Liver (tissue), 3 donors: Measurements from ENCODE around the gene SLX4IP.

Source experiments
- CTCF ChIP-seq: fragments of 150-350 bp; IDR thresholded peaks from 2 replicates; pipeline ENCODE4 v1.5.1; 2017; ENCODE audit warnings: improper control_type of control experiment, low read depth, low read length; ENCODE audit not compliant: missing input control
- EGR1 ChIP-seq, 2 donors: IDR thresholded peaks; 2 replicates each; pipeline ENCODE4 v1.6.1; 2016 to 2018; ENCODE audit warnings: antibody characterized with exemption in 2 of 2, low read depth in 2 of 2
- JUND ChIP-seq, 2 donors: IDR thresholded peaks; 2 replicates each; pipeline ENCODE4 v1.6.1; 2016; ENCODE audit warnings: antibody characterized with exemption in 2 of 2
- RAD21 ChIP-seq, 2 donors: IDR thresholded peaks; 2 replicates each; pipeline ENCODE4 v1.6.1; 2016; ENCODE audit warnings: antibody characterized with exemption in 2 of 2, mild to moderate bottlenecking in 2 of 2
- REST ChIP-seq: IDR thresholded peaks from 2 replicates; pipeline ENCODE4 v1.6.1; 2016; ENCODE audit warnings: antibody characterized with exemption, mild to moderate bottlenecking
- SP1 ChIP-seq: IDR thresholded peaks from 2 replicates; pipeline ENCODE4 v1.6.1; 2018; ENCODE audit warnings: antibody characterized with exemption, mild to moderate bottlenecking
- TAF1 ChIP-seq: conservative IDR thresholded peaks from 2 replicates; pipeline ENCODE4 v1.6.1; 2016; ENCODE audit warnings: antibody characterized with exemption, mild to moderate bottlenecking
- YY1 ChIP-seq: IDR thresholded peaks from 2 replicates; pipeline ENCODE4 v1.6.1; 2016; ENCODE audit warnings: antibody characterized with exemption, mild to moderate bottlenecking
- donor health status: healthy.
- donor health status: healthy.

- TF ChIP-seq CTCF (no peak), YY1 (no peak), SP1 (no peak), JUND (IDR thresholded peaks at IDR 0.05) (no peak), RAD21 (IDR thresholded peaks at IDR 0.05) (no peak), REST (no peak), TAF1 (no peak), EGR1 (IDR thresholded peaks at IDR 0.05; ENCODE audit: low read depth in 2 of 2) (no peak)
These were observed 123.6 kb downstream of the SLX4IP start for GRCh38 chr20:10558635-10559187.
